Loucy (cell line): ENCODE data around the gene SFXN5.

Experiments
- H2AFZ ChIP-seq: fragments of 200-600 bp; sonication (generic); 2 replicates; pipeline ENCODE4 v1.6.0; 2016; ENCODE audit warnings: antibody characterized with exemption, mild to moderate bottlenecking, low read length, moderate library complexity
- H3F3A ChIP-seq: fragments of 200-600 bp; 2 replicates; pipeline ENCODE4 v1.6.0; 2016; ENCODE audit warnings: antibody characterized with exemption, low read depth, mild to moderate bottlenecking
- H3K27me3 ChIP-seq: fragments of 200-600 bp; sonication (generic); 2 replicates; pipeline ENCODE4 v1.6.1; 2014; ENCODE audit warnings: low read length, mild to moderate bottlenecking; ENCODE audit not compliant: insufficient read depth, poor library complexity, severe bottlenecking
- H3K36me3 ChIP-seq: fragments of 200-600 bp; sonication (generic); 2 replicates; pipeline ENCODE4 v1.6.1; 2016; ENCODE audit warnings: low read length; ENCODE audit not compliant: insufficient read depth
- H3K4me1 ChIP-seq: fragments of 200-600 bp; sonication (generic); 2 replicates; pipeline ENCODE4 v1.5.1; 2014; ENCODE audit warnings: low read length, mild to moderate bottlenecking; ENCODE audit not compliant: insufficient read depth, poor library complexity, severe bottlenecking
- H3K4me2 ChIP-seq: fragments of 200-600 bp; sonication (generic); 2 replicates; pipeline ENCODE4 v1.6.0; 2014; ENCODE audit warnings: antibody characterized with exemption, low read length, low read depth, mild to moderate bottlenecking; ENCODE audit not compliant: poor library complexity, severe bottlenecking
- H3K4me3 ChIP-seq: fragments of 200-600 bp; sonication (generic); 2 replicates; pipeline ENCODE4 v1.5.1; 2014; ENCODE audit warnings: low read length, mild to moderate bottlenecking, mixed read lengths; ENCODE audit not compliant: poor library complexity, severe bottlenecking
- H3K79me2 ChIP-seq: fragments of 200-600 bp; sonication (generic); 2 replicates; pipeline ENCODE4 v1.6.1; 2014; ENCODE audit warnings: low read length; ENCODE audit not compliant: insufficient read depth
- H3K9ac ChIP-seq: fragments of 200-600 bp; sonication (generic); 2 replicates; pipeline ENCODE4 v1.6.0; 2014; ENCODE audit warnings: mild to moderate bottlenecking, low read depth, low read length, moderate library complexity; ENCODE audit not compliant: poor library complexity, severe bottlenecking
- H3K9me2 ChIP-seq: fragments of 200-600 bp; sonication (generic); replicated peaks from 2 replicates; pipeline ENCODE4 v1.6.1; 2016; ENCODE audit warnings: low read depth, low read length, mixed read lengths
- H3K9me3 ChIP-seq: fragments of 200-600 bp; sonication (generic); 2 replicates; pipeline ENCODE4 v1.6.1; 2014; ENCODE audit warnings: mild to moderate bottlenecking, antibody characterized with exemption, low read length, low read depth; ENCODE audit not compliant: insufficient read depth
- H4K20me1 ChIP-seq: fragments of 200-600 bp; sonication (generic); 2 replicates; pipeline ENCODE4 v1.6.0; 2014; ENCODE audit warnings: antibody characterized with exemption, low read length, mild to moderate bottlenecking; ENCODE audit not compliant: insufficient read depth, poor library complexity, severe bottlenecking
- CTCF ChIP-seq: fragments of 200-600 bp; sonication (generic); conservative IDR thresholded peaks from 2 replicates; pipeline ENCODE4 v1.5.1; 2014; ENCODE audit warnings: mild to moderate bottlenecking, antibody characterized with exemption, low read length
- EZH2phosphoT487 ChIP-seq: fragments of 200-600 bp; IDR thresholded peaks from 2 replicates; pipeline ENCODE4 v1.6.1; 2018; ENCODE audit warnings: antibody characterized with exemption, mild to moderate bottlenecking, moderate library complexity, borderline replicate concordance

The SFXN5 gene

DNA sequence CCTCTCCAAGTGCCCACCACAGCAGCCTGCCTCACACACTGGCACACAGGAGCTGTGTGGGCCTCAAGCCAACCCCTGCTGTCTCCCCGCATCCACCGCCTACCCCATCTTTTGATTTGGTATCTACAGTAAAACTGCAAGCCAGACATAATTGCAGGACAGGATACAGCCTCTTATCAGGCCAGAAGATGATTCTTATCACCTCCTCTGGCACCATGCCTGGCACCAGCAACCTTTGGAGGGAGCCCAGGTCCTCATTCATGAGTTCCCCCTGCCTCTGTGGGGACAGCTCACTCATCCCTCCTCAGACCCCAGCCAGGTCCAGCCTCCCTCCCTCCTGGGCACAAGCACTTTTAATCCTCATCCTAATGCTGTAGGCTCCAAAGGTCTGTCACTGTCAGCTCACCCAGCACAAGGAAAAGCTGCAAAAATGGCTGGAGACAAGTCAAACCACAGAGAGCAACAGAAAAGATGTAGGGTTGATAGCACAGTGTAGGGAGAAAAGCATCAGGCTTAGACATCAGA, 31.6 kb upstream of the SFXN5 start:
- no peak for TF ChIP-seq EZH2phosphoT487
- no peak for TF ChIP-seq CTCF
- H2AFZ ChIP-seq = no peak overlapping the region
- H3K27me3 ChIP-seq = no peaks in the 10 kb centered on the region
- no peaks in the 10 kb centered on the region for H3K36me3 ChIP-seq
- no peaks in the 10 kb centered on the region for H3K9me3 ChIP-seq
- H3K9ac ChIP-seq = peak overlapping the region; percentile 40
- H3K79me2 ChIP-seq = peaks cover 11% of the 10 kb centered on the region; the same call in 1 of the 2 replicates
- peak overlapping the region; percentile 53 for H3K4me2 ChIP-seq
- peak overlapping the region; percentile 28 for H3K4me3 ChIP-seq
- H3K4me1 ChIP-seq = peaks cover 45% of the 10 kb centered on the region
- no peaks in the 10 kb centered on the region for H4K20me1 ChIP-seq
- no peaks in the 10 kb centered on the region for H3F3A ChIP-seq
- no peaks in the 10 kb centered on the region for H3K9me2 ChIP-seq

GRCh38 chr2:73101626-73102256, 30.2 kb upstream of the SFXN5 start:
- Histone ChIP-seq H3K27me3 (no peaks in the 10 kb centered on the region), H2AFZ (no peak overlapping the region), H4K20me1 (no peaks in the 10 kb centered on the region), H3K9ac (no peak overlapping the region), H3K4me1 (peaks cover 32% of the 10 kb centered on the region), H3K9me3 (no peaks in the 10 kb centered on the region), H3K4me2 (no peak overlapping the region), H3K79me2 (peaks cover 8% of the 10 kb centered on the region; the same call in 1 of the 2 replicates), H3K9me2 (no peaks in the 10 kb centered on the region), H3K4me3 (no peak overlapping the region), H3F3A (no peaks in the 10 kb centered on the region), H3K36me3 (no peaks in the 10 kb centered on the region)
- no peak for TF ChIP-seq CTCF
- TF ChIP-seq EZH2phosphoT487 = no peak

DNA sequence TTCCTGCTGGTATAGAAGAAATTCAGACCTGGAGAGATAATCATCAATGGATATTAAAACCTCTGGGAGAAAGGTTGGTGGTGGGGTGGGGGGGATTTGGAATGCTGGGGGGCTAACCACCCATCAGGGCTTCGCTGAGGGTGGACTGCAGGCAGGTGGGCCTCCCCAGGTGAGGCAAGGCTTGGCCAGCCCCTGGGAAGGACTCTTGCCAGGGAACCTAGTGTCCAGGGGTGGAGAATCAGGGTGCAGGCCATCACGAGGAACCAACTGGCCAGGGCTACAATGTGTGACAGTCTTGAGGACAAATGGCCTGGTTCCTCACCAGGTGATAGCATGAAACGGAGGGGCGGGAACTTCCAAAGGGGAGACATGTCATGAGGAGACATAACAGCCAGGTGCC, 29.4 kb upstream of the SFXN5 start:
- Histone ChIP-seq H3F3A (no peaks in the 10 kb centered on the region), H3K36me3 (no peaks in the 10 kb centered on the region), H3K27me3 (no peaks in the 10 kb centered on the region), H2AFZ (no peak overlapping the region), H3K4me2 (no peak overlapping the region), H3K9ac (no peak overlapping the region), H3K9me3 (no peaks in the 10 kb centered on the region), H4K20me1 (no peaks in the 10 kb centered on the region), H3K9me2 (no peaks in the 10 kb centered on the region), H3K4me1 (peaks cover 31% of the 10 kb centered on the region), H3K4me3 (no peak overlapping the region), H3K79me2 (peaks cover 8% of the 10 kb centered on the region; the same call in 1 of the 2 replicates)
- TF ChIP-seq EZH2phosphoT487 (no peak), CTCF (no peak)
